ENCODE results near the gene ADGRD1.

The ADGRD1 gene

GRCh38 chr12:131052929-131053328 is 99.2 kb downstream of the ADGRD1 start:
- FAIRE-seq (no peak), DNase-seq (ENCODE audit: insufficient read length, low spot score) (no peak)

GRCh38 chr12:131053567-131053966 is 99.9 kb downstream of the ADGRD1 start:
- FAIRE-seq (no peak), DNase-seq (ENCODE audit: insufficient read length, low spot score) (no peak)
- TF ChIP-seq POLR2A (IDR thresholded peaks at IDR 0.05; ENCODE audit: low read depth, low read length): no peak
- no peak for TF ChIP-seq TAF1 (IDR thresholded peaks at IDR 0.05; ENCODE audit: low read depth, low read length)

More at GRCh38 chr12:131052929-131053328, 99.2 kb downstream of the ADGRD1 start:
- TF ChIP-seq SPI1 (IDR thresholded peaks at IDR 0.05; ENCODE audit: low read depth, low read length): no peak
- no peak for TF ChIP-seq TAF1 (IDR thresholded peaks at IDR 0.05; ENCODE audit: low read depth, low read length)
- no peak for TF ChIP-seq POLR2A (IDR thresholded peaks at IDR 0.05; ENCODE audit: low read depth, low read length)
- no peak for TF ChIP-seq POU2F2 (IDR thresholded peaks at IDR 0.05; ENCODE audit: low read depth, low read length)
- TF ChIP-seq PAX5 (IDR thresholded peaks at IDR 0.05; ENCODE audit: insufficient read depth, low read length, severe bottlenecking): no peak
- TF ChIP-seq POLR2AphosphoS5 (IDR thresholded peaks at IDR 0.05; ENCODE audit: low read depth, low read length): no peak

DNA sequence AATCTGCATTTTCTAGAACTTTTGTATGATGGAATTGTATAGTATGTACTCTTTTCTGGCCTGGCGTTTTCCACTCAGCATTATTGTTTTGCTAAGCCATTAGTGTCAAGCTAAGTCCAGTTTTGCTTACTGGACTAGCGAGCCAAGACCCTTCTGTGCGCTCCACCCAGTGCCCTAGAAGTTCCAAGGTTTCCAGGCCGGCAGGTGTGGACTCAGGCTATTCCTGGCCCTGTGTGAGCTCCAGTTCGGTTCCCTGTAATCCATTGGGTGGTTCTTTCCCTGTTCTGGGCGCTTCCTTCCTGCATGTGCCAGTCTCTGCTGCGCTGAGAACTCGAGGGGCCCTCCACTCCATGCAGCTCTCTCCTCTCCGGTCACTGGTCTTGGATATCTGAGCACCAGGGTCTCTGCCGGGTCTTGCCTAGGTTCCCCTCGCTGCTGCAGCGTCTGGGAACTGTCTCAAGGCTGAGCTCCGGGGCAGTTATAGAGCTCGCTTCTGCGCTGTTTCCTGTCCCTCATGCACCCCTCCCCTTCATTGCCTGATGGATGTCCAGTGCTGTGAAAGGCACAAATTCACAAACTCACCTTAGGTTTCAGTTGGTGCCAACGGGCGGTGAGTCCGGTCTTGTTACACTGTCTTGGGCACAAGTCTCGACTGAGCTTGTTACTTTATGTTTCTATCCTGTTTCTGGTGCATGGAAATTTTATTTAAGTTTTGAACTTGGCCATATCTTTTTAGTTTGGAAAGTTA is 100.8 kb downstream of the ADGRD1 start:
- no peak for DNase-seq (ENCODE audit: insufficient read length, low spot score)
- FAIRE-seq: no peak
- TF ChIP-seq PAX5 (IDR thresholded peaks at IDR 0.05; ENCODE audit: insufficient read depth, low read length, severe bottlenecking) (no peak), POU2F2 (IDR thresholded peaks at IDR 0.05; ENCODE audit: low read depth, low read length) (no peak), POLR2AphosphoS5 (IDR thresholded peaks at IDR 0.05; ENCODE audit: low read depth, low read length) (no peak), POLR2A (IDR thresholded peaks at IDR 0.05; ENCODE audit: low read depth, low read length) (no peak), SPI1 (IDR thresholded peaks at IDR 0.05; ENCODE audit: low read depth, low read length) (no peak), TAF1 (IDR thresholded peaks at IDR 0.05; ENCODE audit: low read depth, low read length) (no peak)

- DNase-seq (ENCODE audit: insufficient read length, low spot score): no peak
- FAIRE-seq: no peak
- TF ChIP-seq PAX5 (IDR thresholded peaks at IDR 0.05; ENCODE audit: insufficient read depth, low read length, severe bottlenecking): no peak
- no peak for TF ChIP-seq POLR2AphosphoS5 (IDR thresholded peaks at IDR 0.05; ENCODE audit: low read depth, low read length)
These were observed 101.4 kb downstream of the ADGRD1 start for GRCh38 chr12:131055093-131055465.

DNA sequence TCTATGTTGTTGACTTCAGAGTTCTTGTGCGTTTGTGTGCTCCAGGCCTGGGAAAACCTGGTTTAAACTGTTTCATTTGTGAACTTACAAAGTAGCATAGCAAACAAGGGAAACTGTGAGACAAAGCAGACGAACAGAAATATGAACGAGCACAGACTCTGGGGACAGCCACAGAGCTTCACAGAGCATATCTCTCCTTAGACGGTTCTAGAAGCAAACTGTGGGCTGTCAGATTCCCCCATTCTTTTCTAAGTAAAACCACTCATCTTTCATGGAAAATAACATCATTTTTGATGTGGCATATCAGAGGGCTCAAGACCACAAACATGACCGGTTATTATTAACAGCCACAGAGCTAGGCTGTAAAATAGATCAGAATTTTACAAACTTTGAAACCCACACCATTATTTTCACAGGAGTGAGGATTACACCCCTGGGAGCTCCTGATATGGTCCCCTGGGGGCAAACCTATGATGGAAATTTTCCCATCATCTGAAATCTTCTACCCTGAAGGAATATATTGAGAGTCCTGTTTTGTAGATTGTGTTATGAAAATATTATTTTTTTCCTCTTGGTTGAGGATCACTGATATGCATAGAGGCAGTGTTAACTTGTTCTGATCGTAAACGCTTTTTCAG is 102.0 kb downstream of the ADGRD1 start:
- FAIRE-seq: no peak
- TF ChIP-seq POLR2A (IDR thresholded peaks at IDR 0.05; ENCODE audit: low read depth, low read length) (no peak), TAF1 (IDR thresholded peaks at IDR 0.05; ENCODE audit: low read depth, low read length) (no peak), POLR2AphosphoS5 (IDR thresholded peaks at IDR 0.05; ENCODE audit: low read depth, low read length) (no peak), PAX5 (IDR thresholded peaks at IDR 0.05; ENCODE audit: insufficient read depth, low read length, severe bottlenecking) (no peak), SPI1 (IDR thresholded peaks at IDR 0.05; ENCODE audit: low read depth, low read length) (no peak), POU2F2 (IDR thresholded peaks at IDR 0.05; ENCODE audit: low read depth, low read length) (no peak)
- no peak for DNase-seq (ENCODE audit: insufficient read length, low spot score)

DNA sequence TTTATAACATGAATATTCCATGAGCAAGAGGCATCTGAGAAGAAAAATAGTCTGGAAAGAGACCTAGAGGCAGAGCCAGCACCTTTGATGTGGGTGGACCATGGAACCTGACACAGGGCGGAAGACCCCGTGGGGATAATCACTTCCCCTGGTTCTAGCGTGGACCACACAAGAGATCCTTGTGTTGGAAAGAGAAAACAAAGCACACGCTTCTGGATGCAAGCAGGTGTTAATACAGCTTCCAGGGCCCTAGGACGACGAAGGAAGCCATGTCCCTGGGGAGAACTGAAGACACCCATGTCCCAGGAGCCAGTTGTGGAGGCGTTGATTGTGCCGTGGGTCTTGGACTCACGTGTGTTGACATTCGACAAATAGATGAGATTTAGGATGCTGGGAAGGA is 102.9 kb downstream of the ADGRD1 start:
- no peak for DNase-seq (ENCODE audit: insufficient read length, low spot score)
- no peak for TF ChIP-seq SPI1 (IDR thresholded peaks at IDR 0.05; ENCODE audit: low read depth, low read length)
- no peak for TF ChIP-seq POLR2A (IDR thresholded peaks at IDR 0.05; ENCODE audit: low read depth, low read length)
- TF ChIP-seq PAX5 (IDR thresholded peaks at IDR 0.05; ENCODE audit: insufficient read depth, low read length, severe bottlenecking): no peak
- TF ChIP-seq POU2F2 (IDR thresholded peaks at IDR 0.05; ENCODE audit: low read depth, low read length): no peak
- TF ChIP-seq TAF1 (IDR thresholded peaks at IDR 0.05; ENCODE audit: low read depth, low read length): no peak
- no peak for TF ChIP-seq POLR2AphosphoS5 (IDR thresholded peaks at IDR 0.05; ENCODE audit: low read depth, low read length)
- no peak for FAIRE-seq

DNA sequence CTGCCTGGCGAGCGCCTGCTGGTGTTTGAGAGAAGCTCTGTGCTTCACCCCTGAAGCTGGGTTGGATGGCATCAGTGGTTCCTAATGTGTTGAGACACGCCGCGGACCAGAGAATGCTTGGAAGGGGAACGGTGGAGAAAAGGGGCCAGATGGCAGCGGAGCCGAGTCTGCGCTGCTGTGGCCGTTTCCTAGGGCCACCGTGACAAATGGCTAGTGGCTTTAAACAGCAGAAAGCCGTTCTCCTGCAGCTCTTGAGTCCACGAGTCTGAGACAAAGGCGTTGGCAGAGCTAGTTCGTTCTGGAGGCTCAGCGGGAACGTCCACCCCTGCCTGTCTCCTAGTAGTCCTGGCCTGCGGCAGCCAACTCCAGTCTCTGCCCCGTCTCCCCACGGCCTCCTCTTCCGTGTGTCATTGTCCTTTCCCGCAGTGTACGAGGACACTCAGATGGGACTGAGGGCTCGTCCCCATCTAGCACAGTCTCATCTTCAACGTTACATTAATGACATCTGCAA is 103.6 kb downstream of the ADGRD1 start:
- DNase-seq (ENCODE audit: insufficient read length, low spot score): no peak
- no peak for FAIRE-seq
- TF ChIP-seq POLR2A (IDR thresholded peaks at IDR 0.05; ENCODE audit: low read depth, low read length) (no peak), POU2F2 (IDR thresholded peaks at IDR 0.05; ENCODE audit: low read depth, low read length) (no peak), SPI1 (IDR thresholded peaks at IDR 0.05; ENCODE audit: low read depth, low read length) (no peak), TAF1 (IDR thresholded peaks at IDR 0.05; ENCODE audit: low read depth, low read length) (no peak), POLR2AphosphoS5 (IDR thresholded peaks at IDR 0.05; ENCODE audit: low read depth, low read length) (no peak), PAX5 (IDR thresholded peaks at IDR 0.05; ENCODE audit: insufficient read depth, low read length, severe bottlenecking) (no peak)

GRCh38 chr12:131057722-131058515 is 104.2 kb downstream of the ADGRD1 start:
- no peak for DNase-seq (ENCODE audit: insufficient read length, low spot score)
- no peak for FAIRE-seq

DNA sequence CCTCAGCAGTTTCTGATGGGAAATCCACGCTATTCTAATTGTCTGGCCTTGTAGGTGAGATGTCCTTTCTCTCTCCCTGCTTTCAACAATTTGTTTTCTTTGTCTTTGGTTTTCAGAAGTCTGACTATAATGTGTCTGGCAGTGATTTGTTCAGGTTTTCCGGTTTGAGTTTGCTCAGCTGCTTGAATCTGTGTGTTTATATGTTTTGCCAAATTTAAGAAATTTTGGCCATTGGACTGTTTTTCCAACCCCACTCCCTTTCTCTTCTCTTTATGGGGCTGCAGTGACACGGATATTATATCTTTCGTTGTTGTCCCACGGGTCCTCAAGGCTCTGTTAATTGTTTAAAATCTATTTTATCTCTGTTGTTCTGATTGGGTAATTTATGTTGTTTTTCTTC is 105.0 kb downstream of the ADGRD1 start:
- no peak for TF ChIP-seq PAX5 (IDR thresholded peaks at IDR 0.05; ENCODE audit: insufficient read depth, low read length, severe bottlenecking)
- TF ChIP-seq SPI1 (IDR thresholded peaks at IDR 0.05; ENCODE audit: low read depth, low read length): no peak
- FAIRE-seq: no peak
- DNase-seq (ENCODE audit: insufficient read length, low spot score): no peak

More at GRCh38 chr12:131057722-131058515, 104.2 kb downstream of the ADGRD1 start:
- no peak for TF ChIP-seq POLR2AphosphoS5 (IDR thresholded peaks at IDR 0.05; ENCODE audit: low read depth, low read length)
- TF ChIP-seq PAX5 (IDR thresholded peaks at IDR 0.05; ENCODE audit: insufficient read depth, low read length, severe bottlenecking): no peak
- no peak for TF ChIP-seq POU2F2 (IDR thresholded peaks at IDR 0.05; ENCODE audit: low read depth, low read length)
- TF ChIP-seq SPI1 (IDR thresholded peaks at IDR 0.05; ENCODE audit: low read depth, low read length): no peak
- TF ChIP-seq TAF1 (IDR thresholded peaks at IDR 0.05; ENCODE audit: low read depth, low read length): no peak
- TF ChIP-seq POLR2A (IDR thresholded peaks at IDR 0.05; ENCODE audit: low read depth, low read length): no peak
